Neural progenitor cell (in vitro differentiated cells): ENCODE results near the gene NUP62CL.

Experiments used
- CTCF ChIP-seq: fragments of 200-600 bp; sonication (generic); IDR thresholded peaks from 2 replicates; pipeline ENCODE4 v1.5.1; 2017; ENCODE audit warnings: antibody characterized with exemption, mild to moderate bottlenecking
- EZH2 ChIP-seq: fragments of 200-600 bp; sonication (generic); IDR thresholded peaks from 2 replicates; pipeline ENCODE4 v1.6.1; 2017; ENCODE audit warnings: antibody characterized with exemption, mild to moderate bottlenecking, moderate library complexity
- EZH2phosphoT487 ChIP-seq: fragments of 200-600 bp; sonication (generic); IDR thresholded peaks from 2 replicates; pipeline ENCODE4 v1.6.1; 2017; ENCODE audit warnings: antibody characterized with exemption

GRCh38 chrX:107207943-107208342, 1.7 kb upstream of the NUP62CL start:
- TF ChIP-seq CTCF = no peak
- TF ChIP-seq EZH2 = no peak
- TF ChIP-seq EZH2phosphoT487 = no peak
